Parathyroid adenoma (tissue), 2 donors: Measurements from ENCODE around the gene ACBD3.

Experiments
- H2AFZ ChIP-seq: fragments of 300-600 bp; sonication (generic); one replicate; pipeline ENCODE4 v1.7.0; 2017; ENCODE audit warnings: antibody characterized with exemption, mild to moderate bottlenecking
- H3K27ac ChIP-seq: fragments of 300-600 bp; sonication (generic); one replicate; pipeline ENCODE4 v1.7.0; 2017
- H3K27me3 ChIP-seq: fragments of 300-600 bp; sonication (generic); one replicate; pipeline ENCODE4 v1.7.0; 2017; ENCODE audit warnings: low read length; ENCODE audit not compliant: control insufficient read depth, insufficient read depth
- H3K36me3 ChIP-seq: fragments of 300-600 bp; sonication (generic); one replicate; pipeline ENCODE4 v1.7.0; 2017; ENCODE audit warnings: low read length; ENCODE audit not compliant: control insufficient read depth, insufficient read depth
- H3K4me1 ChIP-seq: fragments of 300-600 bp; sonication (generic); one replicate; pipeline ENCODE4 v1.7.0; 2017; ENCODE audit warnings: control low read depth
- H3K4me2 ChIP-seq: fragments of 300-600 bp; sonication (generic); one replicate; pipeline ENCODE4 v1.7.0; 2017; ENCODE audit warnings: low read length
- H3K4me3 ChIP-seq: fragments of 300-600 bp; sonication (generic); one replicate; pipeline ENCODE4 v1.7.0; 2017; ENCODE audit warnings: low read depth, low read length
- H3K79me2 ChIP-seq: fragments of 300-600 bp; sonication (generic); one replicate; pipeline ENCODE4 v1.7.0; 2017; ENCODE audit warnings: control low read depth
- H3K9ac ChIP-seq: fragments of 300-600 bp; sonication (generic); one replicate; pipeline ENCODE4 v1.7.0; 2017; ENCODE audit warnings: mild to moderate bottlenecking
- H3K9me3 ChIP-seq: fragments of 300-600 bp; sonication (generic); one replicate; pipeline ENCODE4 v1.7.0; 2017; ENCODE audit warnings: low read length; ENCODE audit not compliant: control insufficient read depth
- CTCF ChIP-seq: fragments of 300-600 bp; sonication (generic); IDR thresholded peaks from one replicate; pipeline ENCODE4 v1.7.0; 2017; ENCODE audit warnings: antibody characterized with exemption, mild to moderate bottlenecking
- donor health status: primary hyperparathyroidism.

Gene ACBD3

GRCh38 chr1:226210571-226211176, 24.1 kb upstream of the ACBD3 start:
- Histone ChIP-seq H3K36me3 (no peaks in the 10 kb centered on the region), H2AFZ (no peak overlapping the region), H3K4me1 (no peaks in the 10 kb centered on the region), H3K9me3 (no peaks in the 10 kb centered on the region), H3K79me2 (no peaks in the 10 kb centered on the region), H3K4me2 (no peak overlapping the region), H3K9ac (no peak overlapping the region), H3K4me3 (no peak overlapping the region), H3K27me3 (no peaks in the 10 kb centered on the region), H3K27ac (no peak overlapping the region)
- no peak for TF ChIP-seq CTCF

- no peak for TF ChIP-seq CTCF
- no peak overlapping the region for H3K9ac ChIP-seq
- H3K4me2 ChIP-seq: no peak overlapping the region
- H2AFZ ChIP-seq: no peak overlapping the region
- H3K4me3 ChIP-seq: no peak overlapping the region
- no peaks in the 10 kb centered on the region for H3K36me3 ChIP-seq
- no peaks in the 10 kb centered on the region for H3K79me2 ChIP-seq
- H3K27me3 ChIP-seq: no peaks in the 10 kb centered on the region
- no peaks in the 10 kb centered on the region for H3K9me3 ChIP-seq
- H3K4me1 ChIP-seq: no peaks in the 10 kb centered on the region
- H3K27ac ChIP-seq: no peak overlapping the region
Observed at GRCh38 chr1:226209307-226210059, 22.9 kb upstream of the ACBD3 start.

GRCh38 chr1:226207048-226207447, 20.5 kb upstream of the ACBD3 start:
- Histone ChIP-seq H3K9me3 (no peaks in the 10 kb centered on the region), H3K27ac (no peak overlapping the region), H3K4me1 (no peaks in the 10 kb centered on the region), H3K79me2 (no peaks in the 10 kb centered on the region), H3K4me2 (no peak overlapping the region), H3K9ac (no peak overlapping the region), H3K4me3 (no peak overlapping the region), H3K27me3 (no peaks in the 10 kb centered on the region), H3K36me3 (no peaks in the 10 kb centered on the region), H2AFZ (no peak overlapping the region)
- TF ChIP-seq CTCF: no peak

- Histone ChIP-seq H3K9ac (no peak overlapping the region), H3K79me2 (no peaks in the 10 kb centered on the region), H3K4me2 (no peak overlapping the region), H3K27ac (no peak overlapping the region), H3K27me3 (no peaks in the 10 kb centered on the region), H3K4me1 (no peaks in the 10 kb centered on the region), H2AFZ (no peak overlapping the region), H3K9me3 (no peaks in the 10 kb centered on the region), H3K4me3 (no peak overlapping the region), H3K36me3 (no peaks in the 10 kb centered on the region)
- TF ChIP-seq CTCF: no peak
Observed at GRCh38 chr1:226204198-226204597, 17.7 kb upstream of the ACBD3 start.

- H3K79me2 ChIP-seq: no peaks in the 10 kb centered on the region
- H3K9ac ChIP-seq: no peak overlapping the region
- TF ChIP-seq CTCF: no peak
- H3K9me3 ChIP-seq: no peaks in the 10 kb centered on the region
- H3K36me3 ChIP-seq: no peaks in the 10 kb centered on the region
- H3K27ac ChIP-seq: no peak overlapping the region
- H3K27me3 ChIP-seq: no peaks in the 10 kb centered on the region
- H2AFZ ChIP-seq: no peak overlapping the region
- H3K4me2 ChIP-seq: no peak overlapping the region
- no peaks in the 10 kb centered on the region for H3K4me1 ChIP-seq
- no peak overlapping the region for H3K4me3 ChIP-seq
Observed at GRCh38 chr1:226203655-226204054, 17.1 kb upstream of the ACBD3 start.
